ENCODE measurements around the gene FBXW5. TPM values are rescaled to one million over a fixed set of nuclear protein-coding genes. Genes with fewer than 3 reads are reported as not detected.

Gene FBXW5
- polyA plus RNA-seq, 3 donors, result 85.3 to 117 (median 92.7) TPM

DNA sequence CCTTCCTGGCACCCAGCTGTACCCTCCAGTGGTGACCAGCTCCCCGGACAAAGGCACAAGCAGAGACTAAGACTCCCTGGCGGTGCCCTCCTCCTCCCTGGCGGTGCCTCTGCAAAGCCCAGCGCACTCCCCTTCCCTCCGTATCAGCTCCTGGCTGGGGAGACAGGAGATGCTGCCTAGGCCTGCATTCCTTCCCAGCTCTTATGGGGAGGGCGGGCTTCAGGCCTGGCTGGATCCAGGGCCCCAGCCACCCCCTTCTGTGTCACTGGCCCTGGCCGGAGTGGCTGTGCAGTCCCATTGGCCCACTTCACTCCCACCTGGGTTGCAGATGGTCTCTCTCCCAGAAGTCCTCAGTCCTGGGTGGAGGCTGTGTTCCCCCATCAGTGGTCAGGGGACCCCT, 13.9 kb upstream of the FBXW5 start:
- H2AFZ ChIP-seq (ENCODE audit: insufficient read depth, low read depth, low read length, poor library complexity, severe bottlenecking), result no peak overlapping the region
- TF ChIP-seq, protein P1, sequence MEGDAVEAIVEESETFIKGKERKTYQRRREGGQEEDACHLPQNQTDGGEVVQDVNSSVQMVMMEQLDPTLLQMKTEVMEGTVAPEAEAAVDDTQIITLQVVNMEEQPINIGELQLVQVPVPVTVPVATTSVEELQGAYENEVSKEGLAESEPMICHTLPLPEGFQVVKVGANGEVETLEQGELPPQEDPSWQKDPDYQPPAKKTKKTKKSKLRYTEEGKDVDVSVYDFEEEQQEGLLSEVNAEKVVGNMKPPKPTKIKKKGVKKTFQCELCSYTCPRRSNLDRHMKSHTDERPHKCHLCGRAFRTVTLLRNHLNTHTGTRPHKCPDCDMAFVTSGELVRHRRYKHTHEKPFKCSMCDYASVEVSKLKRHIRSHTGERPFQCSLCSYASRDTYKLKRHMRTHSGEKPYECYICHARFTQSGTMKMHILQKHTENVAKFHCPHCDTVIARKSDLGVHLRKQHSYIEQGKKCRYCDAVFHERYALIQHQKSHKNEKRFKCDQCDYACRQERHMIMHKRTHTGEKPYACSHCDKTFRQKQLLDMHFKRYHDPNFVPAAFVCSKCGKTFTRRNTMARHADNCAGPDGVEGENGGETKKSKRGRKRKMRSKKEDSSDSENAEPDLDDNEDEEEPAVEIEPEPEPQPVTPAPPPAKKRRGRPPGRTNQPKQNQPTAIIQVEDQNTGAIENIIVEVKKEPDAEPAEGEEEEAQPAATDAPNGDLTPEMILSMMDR (IDR thresholded peaks at IDR 0.05), result no peak
- no peaks in the 10 kb centered on the region for H4K20me1 ChIP-seq (ENCODE audit: insufficient read depth, low read length)
- peaks cover 0 to 5% (median 3%) of the 10 kb centered on the region in 7 donors for H3K9me3 Mint-ChIP-seq
- no peak overlapping the region for H3K4me3 ChIP-seq (replicated peaks in 1 of 3; ENCODE audit: low read depth in 2 of 3, low read length in 3 of 3)
- H3K27me3 Mint-ChIP-seq (ENCODE audit: low read depth in 3 of 3), result peaks cover 0 to 8% (median 2%) of the 10 kb centered on the region in 3 donors
- no peaks in the 10 kb centered on the region for H3K4me1 ChIP-seq (ENCODE audit: control insufficient read depth in 1 of 2, insufficient read depth in 2 of 2, low read length in 2 of 2)
- no peaks in the 10 kb centered on the region for H3K36me3 ChIP-seq (replicated peaks in 1 of 2; ENCODE audit: control insufficient read depth in 1 of 2, insufficient read depth in 2 of 2, low read length in 2 of 2)
- no peak overlapping the region for H3K4me2 ChIP-seq (replicated peaks; ENCODE audit: extremely low read depth, low read length, poor library complexity, severe bottlenecking)
- H3K79me2 ChIP-seq (ENCODE audit: insufficient read depth, low read length), result no peaks in the 10 kb centered on the region
- no peaks in the 10 kb centered on the region for H3K4me1 Mint-ChIP-seq
- 95% methylated on average over 7 of the region's 7 CpGs for WGBS (ENCODE audit: insufficient coverage)
- H3K36me3 Mint-ChIP-seq, result no peaks in the 10 kb centered on the region
- no peaks in the 10 kb centered on the region for H3K9me3 ChIP-seq (replicated peaks in 1 of 2; ENCODE audit: control insufficient read depth in 1 of 2, insufficient read depth in 1 of 2, low read length in 2 of 2)
- no peak overlapping the region for H3K27ac ChIP-seq (ENCODE audit: low read depth in 1 of 2, low read length in 2 of 2)
- no peak overlapping the region for H3K4me3 Mint-ChIP-seq
- H3K27ac Mint-ChIP-seq, result no peak overlapping the region
- no peak overlapping the region for H3K9ac ChIP-seq (ENCODE audit: insufficient read depth, low read length, poor library complexity, severe bottlenecking)
- no peaks in the 10 kb centered on the region for H3K27me3 ChIP-seq (ENCODE audit: control insufficient read depth in 2 of 2, insufficient read depth in 2 of 2, low read length in 2 of 2)
- DNase-seq, result no peak
- intact Hi-C loops (cut with micrococcal nuclease), result no loop called here

DNA sequence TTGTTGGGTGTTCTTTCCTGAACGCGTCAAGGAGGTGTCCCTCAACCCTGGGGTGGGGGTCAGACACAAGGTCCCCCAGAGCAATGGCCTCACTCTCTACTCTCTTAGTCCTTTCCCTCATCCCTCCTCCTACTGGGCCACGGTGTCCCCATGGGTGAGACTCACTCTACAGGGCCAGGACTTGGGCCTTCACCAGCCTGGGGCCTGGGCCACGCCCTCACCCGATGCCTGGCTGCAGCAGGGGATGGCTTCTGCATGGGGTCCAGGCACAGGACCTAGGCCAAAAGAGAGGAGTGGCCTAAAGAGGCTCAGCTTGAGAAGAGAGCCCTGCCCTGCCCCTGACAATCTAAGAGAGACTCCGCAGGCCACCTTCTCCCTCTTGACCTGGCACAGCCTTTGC, 13.4 kb upstream of the FBXW5 start:
- Histone ChIP-seq H3K36me3 (replicated peaks in 1 of 2; ENCODE audit: control insufficient read depth in 1 of 2, insufficient read depth in 2 of 2, low read length in 2 of 2) (no peaks in the 10 kb centered on the region), H4K20me1 (ENCODE audit: insufficient read depth, low read length) (no peaks in the 10 kb centered on the region), H3K27ac (ENCODE audit: low read depth in 1 of 2, low read length in 2 of 2) (no peak overlapping the region), H3K27me3 (ENCODE audit: control insufficient read depth in 2 of 2, insufficient read depth in 2 of 2, low read length in 2 of 2) (no peaks in the 10 kb centered on the region), H2AFZ (ENCODE audit: insufficient read depth, low read depth, low read length, poor library complexity, severe bottlenecking) (no peak overlapping the region), H3K4me2 (replicated peaks; ENCODE audit: extremely low read depth, low read length, poor library complexity, severe bottlenecking) (no peak overlapping the region), H3K4me1 (ENCODE audit: control insufficient read depth in 1 of 2, insufficient read depth in 2 of 2, low read length in 2 of 2) (no peaks in the 10 kb centered on the region), H3K79me2 (ENCODE audit: insufficient read depth, low read length) (no peaks in the 10 kb centered on the region), H3K4me3 (replicated peaks in 1 of 3; ENCODE audit: low read depth in 2 of 3, low read length in 3 of 3) (no peak overlapping the region), H3K9me3 (replicated peaks in 1 of 2; ENCODE audit: control insufficient read depth in 1 of 2, insufficient read depth in 1 of 2, low read length in 2 of 2) (no peaks in the 10 kb centered on the region), H3K9ac (ENCODE audit: insufficient read depth, low read length, poor library complexity, severe bottlenecking) (no peak overlapping the region)
- DNase-seq, result no peak
- WGBS (ENCODE audit: insufficient coverage), result 88% methylated on average over 4 of the region's 6 CpGs
- Mint-ChIP-seq H3K9me3 (peaks cover 0 to 5% (median 3%) of the 10 kb centered on the region in 7 donors), H3K4me1 (no peaks in the 10 kb centered on the region), H3K27ac (no peak overlapping the region), H3K4me3 (no peak overlapping the region), H3K27me3 (ENCODE audit: low read depth in 3 of 3) (peaks cover 0 to 8% (median 2%) of the 10 kb centered on the region in 3 donors), H3K36me3 (no peaks in the 10 kb centered on the region)
- intact Hi-C loops (cut with micrococcal nuclease), result no loop called here
- TF ChIP-seq, protein P1 (IDR thresholded peaks at IDR 0.05), result no peak
